ENCODE data around the gene TFDP1.

- TF ChIP-seq CTCF (IDR thresholded peaks at IDR 0.05; ENCODE audit: insufficient read depth, low read length, poor library complexity, severe bottlenecking) (no peak), EZH2phosphoT487 (conservative IDR thresholded peaks at IDR 0.05; ENCODE audit: low read length) (no peak)
These were observed 20.1 kb upstream of the TFDP1 start for GRCh38 chr13:113564331-113565023.
